Activated T-helper 9 cell treated with anti-CD3 and anti-CD28 coated beads, Interleukin-2, amount 50 U/mL, for 16 hours (primary cell): Measurements from ENCODE around the gene KRTAP24-1.

Experiments
- DNase-seq: peaks from one replicate; pipeline ENCODE4 v3.0.0-alpha.2; 2020; ENCODE audit warnings: low read depth

The KRTAP24-1 gene

DNA sequence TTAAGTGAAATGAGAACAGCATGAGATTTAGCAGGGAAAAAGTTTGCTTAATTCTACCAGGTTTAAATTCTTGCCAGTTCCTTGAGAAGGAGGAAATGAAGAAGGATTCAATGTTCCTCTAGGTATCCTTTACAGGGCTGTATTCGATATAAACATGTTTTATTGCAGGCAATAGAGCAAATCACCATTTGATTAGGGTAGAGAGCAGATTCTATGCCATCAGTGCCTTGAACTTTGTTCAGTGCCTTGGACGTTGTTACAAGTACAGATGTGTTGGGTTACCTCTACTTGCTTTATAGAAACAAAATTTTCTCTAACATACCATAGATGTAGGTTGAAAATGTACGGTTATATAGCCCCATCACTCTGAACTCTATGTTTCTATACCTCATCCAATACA is 48.7 kb downstream of the KRTAP24-1 start:
- DNase-seq = no peak

DNA sequence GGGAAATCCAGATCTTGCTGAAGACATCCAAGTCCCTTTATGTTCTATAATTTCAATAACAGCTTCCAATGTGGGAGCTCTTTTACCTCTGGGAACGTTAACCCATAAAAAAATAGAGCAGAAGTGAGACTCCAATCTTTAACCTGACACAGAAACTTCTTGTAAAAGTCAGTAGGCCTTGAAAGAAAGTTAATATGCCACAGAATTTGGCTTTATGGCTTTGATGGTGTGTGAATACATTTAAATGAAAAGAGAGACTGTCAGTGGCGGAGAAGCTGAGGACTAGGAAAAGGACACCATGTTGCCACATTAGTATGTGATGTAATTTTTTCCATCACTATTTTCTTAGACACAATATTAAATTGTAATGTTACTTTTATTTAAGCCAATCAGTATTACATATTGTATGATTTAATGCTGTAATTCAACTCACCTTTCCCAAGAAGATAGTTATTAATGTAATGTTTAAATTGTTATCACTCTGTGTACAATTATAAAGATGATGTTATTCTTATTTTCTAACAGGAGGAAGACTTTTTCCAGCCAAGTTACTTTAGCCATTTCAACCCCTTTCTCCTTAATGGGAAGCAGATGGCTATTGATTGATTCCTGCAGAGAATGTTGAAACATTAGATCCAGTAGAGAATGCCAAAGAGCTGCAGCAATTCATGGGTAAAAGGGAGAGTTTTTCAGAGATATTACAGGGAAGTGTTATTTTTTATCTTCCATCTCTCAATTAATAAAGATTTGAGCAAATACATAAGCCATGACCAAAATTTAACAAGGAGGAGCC is 49.3 kb downstream of the KRTAP24-1 start:
- DNase-seq = no peak

DNA sequence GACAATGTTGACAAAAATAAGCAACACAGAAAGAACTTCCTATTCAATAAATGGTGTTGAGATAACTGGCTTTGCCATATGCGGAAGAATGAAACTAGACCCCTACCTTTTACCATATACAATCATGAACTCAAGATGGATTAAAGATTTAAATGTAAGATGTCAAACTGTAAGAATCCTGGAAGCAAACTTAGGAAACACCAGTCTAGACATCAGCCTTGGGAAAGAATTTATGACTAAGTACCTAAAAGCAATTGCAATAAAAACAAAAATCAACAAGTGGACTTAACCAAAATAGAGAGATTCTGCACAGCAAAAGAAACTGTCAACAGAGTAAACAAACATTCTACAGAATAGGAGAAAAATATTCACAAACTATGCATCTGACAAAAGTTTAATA is 50.7 kb downstream of the KRTAP24-1 start:
- DNase-seq = no peak
